ENCODE results near the gene CCDC24. TPM values are rescaled to one million over a fixed set of nuclear protein-coding genes. Genes with fewer than 3 reads are reported as not detected.
A peak's percentile ranks its signal among the peaks of the same experiment; 100 is the strongest.

The CCDC24 gene
- total and polyA plus RNA-seq, 9 of the 15 experiments (the other 6 are each of a cell fraction or from before 2014, with no cell fraction given) = 0.31 to 4.5 (median 1.5) TPM

DNA sequence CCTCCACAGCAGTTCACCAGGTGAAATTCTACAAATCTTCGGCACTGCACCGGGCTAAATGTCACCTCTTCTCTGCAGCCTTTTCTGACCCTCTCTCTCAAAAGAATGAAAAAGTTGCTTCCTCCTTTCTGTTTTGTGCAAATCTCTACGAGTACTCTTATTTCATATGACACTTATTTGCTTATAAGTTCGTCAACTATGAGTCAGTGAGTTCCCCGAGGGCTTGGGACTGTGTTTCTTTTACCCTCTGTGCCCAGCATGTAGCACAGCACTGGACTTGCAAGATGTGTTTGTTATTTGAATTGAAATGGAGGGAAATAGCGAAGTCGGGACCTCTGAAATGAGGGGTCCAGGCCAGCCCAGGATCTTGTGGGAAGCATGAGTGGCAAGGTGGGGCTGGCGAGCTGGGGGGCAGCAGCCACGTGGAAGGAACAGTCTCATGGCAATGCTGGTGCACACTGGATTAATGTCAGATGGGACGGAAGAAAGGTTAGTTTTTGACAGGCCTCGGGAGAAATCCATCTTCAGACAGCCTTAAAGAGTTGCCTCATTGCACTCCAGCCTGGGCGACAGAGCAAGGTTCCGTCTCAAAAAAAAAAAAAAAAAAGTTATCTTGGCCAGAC is 33.6 kb downstream of the CCDC24 start:
- in situ Hi-C loops (cut with MboI) = no loop called here
- Histone ChIP-seq H3K27me3 (ENCODE audit: control insufficient read depth in 2 of 2, insufficient read depth in 2 of 2, low read length in 2 of 2) (no peaks in the 10 kb centered on the region), H3K4me2 (ENCODE audit: insufficient read depth, low read length) (no peak overlapping the region), H3K4me1 (replicated peaks in 1 of 2; ENCODE audit: control insufficient read depth in 2 of 2, insufficient read depth in 2 of 2, low read length in 2 of 2) (peaks cover 9 to 25% of the 10 kb centered on the region in 2 experiments; a peak in 4 of 5 replicates), H3K27ac (ENCODE audit: extremely low read depth, low read depth, low read length) (no peak overlapping the region), H3K9me3 (replicated peaks; ENCODE audit: control insufficient read depth, insufficient read depth, low read depth, low read length) (no peaks in the 10 kb centered on the region), H2AFZ (ENCODE audit: low read depth, low read length) (no peak overlapping the region), H3K36me3 (ENCODE audit: control insufficient read depth, insufficient read depth, low read length) (peaks cover 6% of the 10 kb centered on the region; the same call in 1 of the 3 replicates), H3K4me3 (no peak overlapping the region), H4K20me1 (replicated peaks; ENCODE audit: control insufficient read depth, insufficient read depth, low read length) (peaks cover 5% of the 10 kb centered on the region; the same call in 1 of the 2 replicates), H3K79me2 (ENCODE audit: control insufficient read depth, insufficient read depth, low read length) (peaks cover 11% of the 10 kb centered on the region), H3K9ac (ENCODE audit: insufficient read depth in 1 of 2, low read depth in 2 of 2, low read length in 2 of 2) (0 out of 4 replicates have a peak overlapping the region, but pooled peaks of 1 of the 2 experiments have one; percentile 39), H3K9me1 (ENCODE audit: control insufficient read depth, insufficient read depth, low read length) (no peaks in the 10 kb centered on the region)
- 71% methylated on average over 13 of the region's 13 CpGs for whole genome bisulfite sequencing (ENCODE audit: insufficient coverage, low coverage, missing lambda C conversion rate)
- no peak for TF ChIP-seq ZNF551 (CRISPR knock-in tag; IDR thresholded peaks at IDR 0.05)
- no peak for TF ChIP-seq MEF2A (IDR thresholded peaks at IDR 0.05; ENCODE audit: control insufficient read depth, low read depth, low read length)
- no peak for TF ChIP-seq DACH1 (IDR thresholded peaks at IDR 0.05; ENCODE audit: partially characterized antibody)
- TF ChIP-seq ZNF766 (CRISPR knock-in tag; conservative IDR thresholded peaks at IDR 0.05) = no peak
- intact Hi-C loops (cut with micrococcal nuclease) = no loop called here
- POLR2A ChIA-PET = interaction anchor here (1.0 to 1.3 kb wide), 3 partner anchors 10 to 11 kb away, joined by 4 to 8 read pairs (median 7); no protein-coding TSS in a partner anchor
- BruUV-seq (replicated peaks) = no TSS peak
- CTCF ChIA-PET (ENCODE audit: low intra/inter-chr PET ratio) = no interaction called here
- ATAC-seq (no peak), DNase-seq (ENCODE audit: extremely low read depth in 1 of 4, low spot score in 3 of 4) (no peak), FAIRE-seq (no peak)

DNA sequence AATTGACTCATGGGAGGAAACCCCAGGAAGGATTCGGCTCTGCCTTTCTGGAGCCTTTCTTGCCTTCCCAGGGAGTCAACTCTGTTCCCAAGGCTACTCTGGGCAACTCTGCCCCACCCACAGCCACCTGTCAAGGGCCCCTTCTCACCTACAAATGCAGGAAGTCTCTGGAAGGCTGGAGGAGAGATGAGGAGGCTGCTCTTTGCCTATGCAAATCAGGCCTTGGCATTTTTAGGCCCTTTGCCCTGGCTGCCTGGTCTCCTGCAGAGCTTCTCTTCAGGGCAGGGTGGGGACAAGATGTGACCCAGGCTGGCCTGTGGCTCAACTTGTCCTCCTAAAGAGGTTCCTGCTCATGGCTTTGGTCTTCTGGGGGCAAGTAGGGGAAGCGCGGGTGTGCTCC is 34.4 kb downstream of the CCDC24 start:
- no peaks in the 10 kb centered on the region for H3K27me3 ChIP-seq (ENCODE audit: control insufficient read depth in 2 of 2, insufficient read depth in 2 of 2, low read length in 2 of 2)
- FAIRE-seq = no peak
- peak overlapping the region in 1 of 2 experiments; percentile 5; a peak in 1 of 4 replicates for H3K9ac ChIP-seq (ENCODE audit: insufficient read depth in 1 of 2, low read depth in 2 of 2, low read length in 2 of 2)
- no peaks in the 10 kb centered on the region for H3K9me1 ChIP-seq (ENCODE audit: control insufficient read depth, insufficient read depth, low read length)
- BruUV-seq (replicated peaks) = no TSS peak
- DNase-seq (ENCODE audit: extremely low read depth in 1 of 4, low spot score in 3 of 4) = no peak
- in situ Hi-C loops (cut with MboI) = no loop called here
- no peak overlapping the region for H3K4me3 ChIP-seq
- 92% methylated on average over 3 of the region's 3 CpGs for WGBS (ENCODE audit: insufficient coverage, low coverage, missing lambda C conversion rate)
- no peaks in the 10 kb centered on the region; the same call in 2 of the 3 replicates for H3K36me3 ChIP-seq (ENCODE audit: control insufficient read depth, insufficient read depth, low read length)
- H3K4me2 ChIP-seq (ENCODE audit: insufficient read depth, low read length) = no peak overlapping the region
- H3K27ac ChIP-seq (ENCODE audit: extremely low read depth, low read depth, low read length) = no peak overlapping the region
- no peaks in the 10 kb centered on the region for H3K9me3 ChIP-seq (replicated peaks; ENCODE audit: control insufficient read depth, insufficient read depth, low read depth, low read length)
- H4K20me1 ChIP-seq (replicated peaks; ENCODE audit: control insufficient read depth, insufficient read depth, low read length) = peaks cover 5% of the 10 kb centered on the region; the same call in 1 of the 2 replicates
- no peak for ATAC-seq
- H3K4me1 ChIP-seq (replicated peaks in 1 of 2; ENCODE audit: control insufficient read depth in 2 of 2, insufficient read depth in 2 of 2, low read length in 2 of 2) = peaks cover 9 to 31% of the 10 kb centered on the region in 2 experiments; a peak in 4 of 5 replicates
- peaks cover 14% of the 10 kb centered on the region for H3K79me2 ChIP-seq (ENCODE audit: control insufficient read depth, insufficient read depth, low read length)
- CTCF ChIA-PET (ENCODE audit: low intra/inter-chr PET ratio) = no interaction called here
- H2AFZ ChIP-seq (ENCODE audit: low read depth, low read length) = no peak overlapping the region
- POLR2A ChIA-PET = interaction anchor here (1.0 to 1.3 kb wide), 2 partner anchors 10 to 12 kb away, joined by 7 to 8 read pairs; no protein-coding TSS in a partner anchor
- intact Hi-C loops (cut with micrococcal nuclease) = no loop called here
- TF ChIP-seq, protein P1, sequence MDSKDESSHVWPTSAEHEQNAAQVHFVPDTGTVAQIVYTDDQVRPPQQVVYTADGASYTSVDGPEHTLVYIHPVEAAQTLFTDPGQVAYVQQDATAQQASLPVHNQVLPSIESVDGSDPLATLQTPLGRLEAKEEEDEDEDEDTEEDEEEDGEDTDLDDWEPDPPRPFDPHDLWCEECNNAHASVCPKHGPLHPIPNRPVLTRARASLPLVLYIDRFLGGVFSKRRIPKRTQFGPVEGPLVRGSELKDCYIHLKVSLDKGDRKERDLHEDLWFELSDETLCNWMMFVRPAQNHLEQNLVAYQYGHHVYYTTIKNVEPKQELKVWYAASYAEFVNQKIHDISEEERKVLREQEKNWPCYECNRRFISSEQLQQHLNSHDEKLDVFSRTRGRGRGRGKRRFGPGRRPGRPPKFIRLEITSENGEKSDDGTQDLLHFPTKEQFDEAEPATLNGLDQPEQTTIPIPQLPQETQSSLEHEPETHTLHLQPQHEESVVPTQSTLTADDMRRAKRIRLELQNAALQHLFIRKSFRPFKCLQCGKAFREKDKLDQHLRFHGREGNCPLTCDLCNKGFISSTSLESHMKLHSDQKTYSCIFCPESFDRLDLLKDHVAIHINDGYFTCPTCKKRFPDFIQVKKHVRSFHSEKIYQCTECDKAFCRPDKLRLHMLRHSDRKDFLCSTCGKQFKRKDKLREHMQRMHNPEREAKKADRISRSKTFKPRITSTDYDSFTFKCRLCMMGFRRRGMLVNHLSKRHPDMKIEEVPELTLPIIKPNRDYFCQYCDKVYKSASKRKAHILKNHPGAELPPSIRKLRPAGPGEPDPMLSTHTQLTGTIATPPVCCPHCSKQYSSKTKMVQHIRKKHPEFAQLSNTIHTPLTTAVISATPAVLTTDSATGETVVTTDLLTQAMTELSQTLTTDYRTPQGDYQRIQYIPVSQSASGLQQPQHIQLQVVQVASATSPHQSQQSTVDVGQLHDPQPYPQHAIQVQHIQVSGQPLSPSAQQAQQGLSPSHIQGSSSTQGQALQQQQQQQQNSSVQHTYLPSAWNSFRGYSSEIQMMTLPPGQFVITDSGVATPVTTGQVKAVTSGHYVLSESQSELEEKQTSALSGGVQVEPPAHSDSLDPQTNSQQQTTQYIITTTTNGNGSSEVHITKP (IDR thresholded peaks at IDR 0.05; ENCODE audit: partially characterized antibody) = no peak
- TF ChIP-seq, protein P2, sequence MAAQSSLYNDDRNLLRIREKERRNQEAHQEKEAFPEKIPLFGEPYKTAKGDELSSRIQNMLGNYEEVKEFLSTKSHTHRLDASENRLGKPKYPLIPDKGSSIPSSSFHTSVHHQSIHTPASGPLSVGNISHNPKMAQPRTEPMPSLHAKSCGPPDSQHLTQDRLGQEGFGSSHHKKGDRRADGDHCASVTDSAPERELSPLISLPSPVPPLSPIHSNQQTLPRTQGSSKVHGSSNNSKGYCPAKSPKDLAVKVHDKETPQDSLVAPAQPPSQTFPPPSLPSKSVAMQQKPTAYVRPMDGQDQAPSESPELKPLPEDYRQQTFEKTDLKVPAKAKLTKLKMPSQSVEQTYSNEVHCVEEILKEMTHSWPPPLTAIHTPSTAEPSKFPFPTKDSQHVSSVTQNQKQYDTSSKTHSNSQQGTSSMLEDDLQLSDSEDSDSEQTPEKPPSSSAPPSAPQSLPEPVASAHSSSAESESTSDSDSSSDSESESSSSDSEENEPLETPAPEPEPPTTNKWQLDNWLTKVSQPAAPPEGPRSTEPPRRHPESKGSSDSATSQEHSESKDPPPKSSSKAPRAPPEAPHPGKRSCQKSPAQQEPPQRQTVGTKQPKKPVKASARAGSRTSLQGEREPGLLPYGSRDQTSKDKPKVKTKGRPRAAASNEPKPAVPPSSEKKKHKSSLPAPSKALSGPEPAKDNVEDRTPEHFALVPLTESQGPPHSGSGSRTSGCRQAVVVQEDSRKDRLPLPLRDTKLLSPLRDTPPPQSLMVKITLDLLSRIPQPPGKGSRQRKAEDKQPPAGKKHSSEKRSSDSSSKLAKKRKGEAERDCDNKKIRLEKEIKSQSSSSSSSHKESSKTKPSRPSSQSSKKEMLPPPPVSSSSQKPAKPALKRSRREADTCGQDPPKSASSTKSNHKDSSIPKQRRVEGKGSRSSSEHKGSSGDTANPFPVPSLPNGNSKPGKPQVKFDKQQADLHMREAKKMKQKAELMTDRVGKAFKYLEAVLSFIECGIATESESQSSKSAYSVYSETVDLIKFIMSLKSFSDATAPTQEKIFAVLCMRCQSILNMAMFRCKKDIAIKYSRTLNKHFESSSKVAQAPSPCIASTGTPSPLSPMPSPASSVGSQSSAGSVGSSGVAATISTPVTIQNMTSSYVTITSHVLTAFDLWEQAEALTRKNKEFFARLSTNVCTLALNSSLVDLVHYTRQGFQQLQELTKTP (IDR thresholded peaks at IDR 0.05; ENCODE audit: low read depth in 1 of 2, partially characterized antibody in 2 of 2) = no peak
